Ascending aorta (tissue), 2 donors: ENCODE results near the gene IAH1. TPM values are rescaled to one million over a fixed set of nuclear protein-coding genes. Genes with fewer than 3 reads are reported as not detected.

ENCODE experiments used
- DNase-seq, 2 donors: peaks; one replicate each; pipeline ENCODE4 v3.0.0-alpha.2; 2019; ENCODE audit warnings: low spot score in 2 of 2
- H3K27ac ChIP-seq, 2 donors: fragments of 200-600 bp; sonication (generic); one replicate each; pipeline ENCODE4 v1.5.1; 2016 to 2017; ENCODE audit warnings: mild to moderate bottlenecking in 1 of 2
- H3K27me3 ChIP-seq: fragments of 200-600 bp; sonication (generic); one replicate; pipeline ENCODE4 v1.5.1; 2017
- H3K36me3 ChIP-seq, 2 donors: fragments of 200-600 bp; sonication (generic); one replicate each; pipeline ENCODE4 v1.5.1; 2016
- H3K4me1 ChIP-seq, 2 donors: fragments of 200-600 bp; sonication (generic); one replicate each; pipeline ENCODE4 v1.5.1; 2016 to 2017; ENCODE audit warnings: mild to moderate bottlenecking in 1 of 2
- H3K4me3 ChIP-seq, 2 donors: fragments of 200-600 bp; sonication (generic); one replicate each; pipeline ENCODE4 v1.5.1; 2016 to 2017; ENCODE audit warnings: mild to moderate bottlenecking in 1 of 2
- H3K9me3 ChIP-seq, 2 donors: fragments of 200-600 bp; sonication (generic); one replicate each; pipeline ENCODE4 v1.5.1; 2016
- CTCF ChIP-seq, 3 experiments: fragments of 200-600 bp in 2 of 3; fragments of 450-650 bp in 1 of 3; sonication (generic) in 2 of 3; IDR thresholded peaks; one replicate each; pipeline ENCODE4 v1.5.1; 2016 to 2019; ENCODE audit warnings: antibody characterized with exemption in 3 of 3, mild to moderate bottlenecking in 1 of 3, moderate library complexity in 1 of 3
- intact Hi-C: fragments of 100-400 bp; cut with DNase I; formaldehyde crosslinking; loops from one replicate; pipeline ENCODE4 v1.15.1; 2023
- total RNA-seq: library from RNA; depleted of rRNA; stranded (reverse); fragments of >200 nt; gene quantifications from one replicate; pipeline ENCODE4 v1.1.0, GENCODE V29; 2016

The IAH1 gene
- total RNA-seq, 1 donor from 2014 or later = 86.0 TPM

- intact Hi-C loops = no loop called here
- Histone ChIP-seq H3K4me3 (no peak overlapping the region), H3K36me3 (peaks cover 16% of the 10 kb centered on the region in 2 donors), H3K9me3 (no peaks in the 10 kb centered on the region), H3K27ac (no peak overlapping the region), H3K27me3 (no peaks in the 10 kb centered on the region), H3K4me1 (no peaks in the 10 kb centered on the region)
- no peak for DNase-seq
- no peak for TF ChIP-seq CTCF (IDR thresholded peaks at IDR 0.05)
Measured at GRCh38 chr2:9460441-9461017, 13.8 kb upstream of the IAH1 start.

- H3K36me3 ChIP-seq = peaks cover 14 to 15% of the 10 kb centered on the region in 2 donors
- DNase-seq = no peak
- no peak overlapping the region for H3K27ac ChIP-seq
- H3K9me3 ChIP-seq = no peaks in the 10 kb centered on the region
- no peak overlapping the region for H3K4me3 ChIP-seq
- intact Hi-C loops = no loop called here
- no peaks in the 10 kb centered on the region for H3K27me3 ChIP-seq
- no peak for TF ChIP-seq CTCF (IDR thresholded peaks at IDR 0.05)
- H3K4me1 ChIP-seq = no peaks in the 10 kb centered on the region
Measured at GRCh38 chr2:9461079-9461478, 13.3 kb upstream of the IAH1 start.

GRCh38 chr2:9462313-9462712, 12.0 kb upstream of the IAH1 start:
- no peak overlapping the region for H3K4me3 ChIP-seq
- no peaks in the 10 kb centered on the region for H3K9me3 ChIP-seq
- H3K36me3 ChIP-seq = peaks cover 14 to 15% of the 10 kb centered on the region in 2 donors
- H3K27me3 ChIP-seq = no peaks in the 10 kb centered on the region
- intact Hi-C loops = no loop called here
- TF ChIP-seq CTCF (IDR thresholded peaks at IDR 0.05) = no peak
- DNase-seq = no peak
- H3K4me1 ChIP-seq = no peaks in the 10 kb centered on the region
- H3K27ac ChIP-seq = no peak overlapping the region

- no peak for TF ChIP-seq CTCF (IDR thresholded peaks at IDR 0.05)
- no peak overlapping the region for H3K4me3 ChIP-seq
- H3K36me3 ChIP-seq = peaks cover 14 to 15% of the 10 kb centered on the region in 2 donors
- no peaks in the 10 kb centered on the region for H3K27me3 ChIP-seq
- intact Hi-C loops = no loop called here
- H3K27ac ChIP-seq = no peak overlapping the region
- H3K9me3 ChIP-seq = no peaks in the 10 kb centered on the region
- no peaks in the 10 kb centered on the region for H3K4me1 ChIP-seq
- DNase-seq = no peak
Measured at GRCh38 chr2:9462886-9463697, 11.3 kb upstream of the IAH1 start.

GRCh38 chr2:9463698-9464034, 10.7 kb upstream of the IAH1 start:
- Histone ChIP-seq H3K27me3 (no peaks in the 10 kb centered on the region), H3K36me3 (peaks cover 14 to 15% of the 10 kb centered on the region in 2 donors), H3K4me3 (no peak overlapping the region), H3K9me3 (no peaks in the 10 kb centered on the region), H3K4me1 (no peaks in the 10 kb centered on the region), H3K27ac (no peak overlapping the region)
- DNase-seq = no peak
- TF ChIP-seq CTCF (IDR thresholded peaks at IDR 0.05) = no peak
- intact Hi-C loops = no loop called here
